ENCODE measurements around the gene KDSR.
A peak's percentile ranks its signal among the peaks of the same experiment; 100 is the strongest.

The KDSR gene, protein sequence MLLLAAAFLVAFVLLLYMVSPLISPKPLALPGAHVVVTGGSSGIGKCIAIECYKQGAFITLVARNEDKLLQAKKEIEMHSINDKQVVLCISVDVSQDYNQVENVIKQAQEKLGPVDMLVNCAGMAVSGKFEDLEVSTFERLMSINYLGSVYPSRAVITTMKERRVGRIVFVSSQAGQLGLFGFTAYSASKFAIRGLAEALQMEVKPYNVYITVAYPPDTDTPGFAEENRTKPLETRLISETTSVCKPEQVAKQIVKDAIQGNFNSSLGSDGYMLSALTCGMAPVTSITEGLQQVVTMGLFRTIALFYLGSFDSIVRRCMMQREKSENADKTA

GRCh38 chr18:63367053-63367953, at the start of gene KDSR:
Gene KDSR (minus strand): TSS chr18:63367206. CDS start chr18:63367118, 88 bp downstream.
- DNase-seq = peak; percentile 92

DNA sequence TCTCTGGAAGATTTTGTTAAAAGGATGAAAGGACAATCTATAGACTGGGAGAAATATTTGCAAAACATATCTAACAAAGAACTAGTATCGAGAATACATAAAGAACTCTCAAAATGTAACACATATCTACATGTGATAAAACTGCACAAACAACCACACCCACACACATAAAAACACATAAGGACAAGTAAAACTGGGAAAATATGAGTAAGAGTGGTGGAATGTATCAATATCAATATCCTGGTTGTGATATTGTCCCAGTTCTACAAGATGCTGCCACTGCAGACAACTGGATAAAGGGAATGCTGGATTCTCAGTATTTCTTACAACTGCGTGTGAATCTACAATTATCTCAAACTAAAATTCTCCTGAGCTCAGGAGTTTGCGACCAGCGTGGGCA, 45.9 kb upstream of the KDSR start:
- no peak for DNase-seq

DNA sequence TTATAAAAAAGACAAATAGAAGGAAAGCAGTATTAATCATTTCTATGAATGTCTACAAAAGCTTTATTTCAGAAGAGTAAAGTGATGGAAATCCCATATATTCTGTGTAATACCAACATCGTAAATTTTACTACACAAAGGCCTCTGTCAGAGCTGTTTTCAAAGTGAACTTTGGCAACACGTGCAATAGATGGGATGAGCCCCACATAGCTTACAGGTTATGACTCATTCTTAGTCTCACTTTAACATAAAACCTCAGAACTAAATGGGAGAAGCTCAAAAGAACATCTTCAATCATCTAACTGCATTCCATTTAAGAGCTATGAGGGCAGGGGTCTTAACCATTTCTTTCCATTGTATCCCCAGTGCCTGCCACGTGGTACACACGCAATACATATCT, 43.8 kb upstream of the KDSR start:
- DNase-seq = no peak

DNA sequence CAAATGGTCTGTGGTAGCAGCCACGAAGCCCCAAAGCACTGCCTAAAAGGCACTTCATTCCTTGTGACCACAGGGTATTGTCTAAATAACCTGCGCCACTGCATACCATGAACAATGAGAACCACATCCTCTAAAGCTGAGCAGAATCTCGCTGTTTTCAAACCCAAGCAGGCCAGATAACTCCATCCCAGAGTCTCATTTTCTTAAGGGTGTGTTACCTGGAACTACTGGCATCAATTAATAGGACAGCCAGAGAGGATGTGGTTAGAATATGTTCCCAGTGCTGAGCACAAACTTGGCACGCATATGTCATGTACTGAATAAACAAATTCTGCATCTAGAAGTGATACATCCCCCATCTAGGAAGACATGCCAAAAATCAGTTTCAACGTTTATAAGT, 42.3 kb upstream of the KDSR start:
- DNase-seq = no peak

DNA sequence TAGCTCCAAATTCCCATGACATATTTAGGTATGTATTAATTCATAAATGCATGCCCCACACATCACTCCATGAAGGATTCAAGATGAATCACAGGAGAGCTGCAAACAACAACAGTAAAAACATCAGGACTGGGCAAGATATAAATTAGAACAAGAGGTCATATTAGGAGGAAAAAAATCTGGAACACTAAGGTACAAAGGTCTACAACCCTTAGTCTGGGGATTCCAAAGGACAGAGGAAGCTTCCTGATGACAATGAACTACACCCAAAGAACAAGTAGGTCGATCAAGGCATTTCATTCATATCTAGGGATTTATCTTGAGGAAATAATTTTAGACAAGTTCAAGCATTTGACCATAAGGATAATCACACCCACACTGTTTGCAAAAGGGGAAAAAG, 40.7 kb upstream of the KDSR start:
- DNase-seq = no peak

DNA sequence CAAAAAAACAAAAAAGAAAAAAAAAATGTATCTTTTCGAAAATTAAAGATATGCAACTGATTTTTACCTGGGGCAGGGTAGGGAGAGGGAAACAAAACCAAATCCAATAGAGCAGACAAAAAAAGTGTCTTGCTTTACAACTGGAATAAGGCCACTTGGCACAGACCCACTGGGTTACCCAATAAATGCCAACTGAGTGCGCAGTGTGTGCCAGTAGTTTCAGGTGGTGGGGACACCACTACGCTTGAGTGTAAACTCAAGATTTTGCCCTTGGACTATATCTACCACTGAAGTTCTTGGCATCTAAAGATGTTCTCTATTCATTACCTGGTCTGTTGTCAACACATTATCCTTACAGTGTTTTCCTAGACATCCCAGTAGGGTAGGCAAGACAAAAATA, 39.0 kb upstream of the KDSR start:
- no peak for DNase-seq

DNA sequence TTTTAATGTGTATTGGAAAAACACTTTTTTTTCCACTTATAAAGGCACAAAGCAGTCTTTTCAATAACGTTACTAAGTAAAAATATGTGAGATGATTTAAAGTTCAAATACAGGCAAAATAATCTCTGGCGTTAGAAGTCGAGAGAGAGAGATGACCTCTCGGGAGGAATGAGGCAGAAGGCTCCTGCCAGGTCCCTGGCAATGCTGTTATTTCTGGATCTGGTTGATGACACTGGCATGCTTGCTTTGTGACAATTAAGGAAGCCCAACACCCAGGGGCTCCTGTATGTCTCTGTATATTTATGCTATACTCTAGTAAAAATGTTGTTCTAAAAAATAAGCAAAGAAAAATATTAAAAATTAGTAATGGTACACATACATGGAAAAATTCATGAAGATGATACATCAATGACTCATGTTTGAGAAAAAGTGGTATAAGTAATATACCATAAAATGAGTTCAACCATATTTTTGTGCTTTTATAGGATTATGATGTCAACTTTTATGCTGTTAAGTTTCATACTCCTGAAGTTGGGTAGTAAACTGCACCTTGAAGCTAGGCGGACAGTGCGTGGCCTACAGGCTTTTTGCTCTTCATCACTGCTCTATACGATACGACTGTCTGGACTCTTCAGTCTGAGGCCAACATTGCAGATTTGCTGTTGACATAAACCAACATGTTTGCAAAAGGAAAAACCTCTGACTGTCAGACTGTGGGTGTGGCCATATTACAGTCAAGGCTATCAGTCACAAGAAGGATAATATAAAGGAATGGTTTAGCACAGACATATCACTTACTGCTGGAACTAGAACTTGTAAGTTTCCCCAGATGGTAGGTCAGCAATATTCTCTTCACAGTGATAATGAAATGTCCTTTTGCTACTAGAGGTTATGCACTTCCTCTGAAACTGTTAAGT, 35.5 kb upstream of the KDSR start:
- no peak for DNase-seq

DNA sequence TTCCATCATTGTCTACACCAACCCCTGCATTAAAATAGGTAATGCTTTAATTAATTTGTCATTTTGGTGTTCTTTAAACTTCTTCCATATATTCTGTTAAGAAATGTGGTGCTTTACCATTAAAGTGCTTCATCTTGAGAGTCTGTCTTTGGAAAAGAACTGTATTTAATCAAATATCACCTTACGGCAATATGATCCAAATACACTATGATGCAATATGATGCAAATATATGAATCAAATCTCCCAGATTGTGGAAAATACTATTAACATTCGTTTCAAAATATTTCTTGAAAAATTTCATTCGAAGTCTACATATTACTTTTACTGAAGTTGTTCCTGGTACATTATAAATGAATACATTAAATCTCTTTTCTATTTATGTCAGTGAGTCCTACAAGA, 32.3 kb upstream of the KDSR start:
- no peak for DNase-seq

GRCh38 chr18:63397349-63397748, 30.3 kb upstream of the KDSR start:
- no peak for DNase-seq

DNA sequence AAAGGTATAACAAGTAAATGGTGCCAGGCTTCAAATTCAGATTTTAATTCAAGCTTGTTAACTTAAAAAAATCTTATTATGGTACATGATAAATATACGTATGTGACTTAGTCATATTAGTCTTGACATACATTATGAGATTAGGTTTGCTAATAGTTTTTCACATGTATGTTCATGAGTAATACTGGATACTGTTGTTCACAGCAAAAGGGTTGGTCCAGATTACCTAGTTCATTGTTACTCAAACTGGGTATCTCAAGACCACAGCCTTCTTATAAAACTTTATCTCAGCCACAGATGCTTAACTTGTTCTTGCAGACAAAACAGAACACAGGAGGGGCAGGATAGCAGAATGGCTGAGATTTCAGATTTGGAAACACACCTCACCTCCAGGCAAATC, 28.5 kb upstream of the KDSR start:
- no peak for DNase-seq

DNA sequence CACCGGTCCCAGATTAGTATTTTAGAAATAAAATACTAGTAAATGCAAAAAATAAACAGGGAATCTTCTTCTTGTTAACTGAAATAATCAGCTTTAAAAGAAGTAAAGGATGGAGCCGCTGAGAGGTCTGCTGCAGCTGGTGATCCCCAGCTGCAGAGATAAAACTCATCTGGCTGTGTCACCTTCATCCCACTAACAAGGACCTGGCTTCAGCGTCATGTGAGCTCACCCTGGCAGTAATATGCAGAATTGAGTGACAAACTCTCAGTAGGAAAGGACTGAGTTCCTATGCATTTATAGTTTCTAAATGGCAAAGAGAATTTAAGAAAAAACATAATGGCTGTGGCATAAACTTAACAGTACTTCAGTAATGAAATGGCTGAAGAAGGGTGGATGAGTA, 27.9 kb upstream of the KDSR start:
- no peak for DNase-seq

GRCh38 chr18:63387861-63388260, 20.9 kb upstream of the KDSR start:
- DNase-seq = no peak

DNA sequence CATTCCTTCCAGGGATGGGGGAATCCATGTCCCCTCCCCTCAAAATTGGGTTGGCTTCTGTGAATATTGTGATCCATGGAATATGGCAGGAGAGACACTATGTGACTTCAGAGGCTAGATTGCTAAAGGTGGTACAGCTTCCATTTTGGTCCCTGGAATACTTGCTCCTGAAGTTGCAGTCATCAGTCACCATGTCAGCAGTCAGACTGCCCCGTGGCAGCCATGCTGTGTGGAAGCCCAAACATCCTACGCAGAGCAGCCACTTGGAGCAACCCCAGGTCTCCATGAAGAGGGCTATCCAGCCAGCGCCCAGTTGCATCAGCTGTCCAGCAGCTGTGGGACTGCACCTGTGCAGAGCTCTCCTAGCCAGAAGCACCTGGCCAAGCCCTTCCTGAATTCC, 15.8 kb upstream of the KDSR start:
- no peak for DNase-seq

GRCh38 chr18:63379639-63379962, 12.6 kb upstream of the KDSR start:
- no peak for DNase-seq

GRCh38 chr18:63378919-63379638, 12.1 kb upstream of the KDSR start:
- no peak for DNase-seq

DNA sequence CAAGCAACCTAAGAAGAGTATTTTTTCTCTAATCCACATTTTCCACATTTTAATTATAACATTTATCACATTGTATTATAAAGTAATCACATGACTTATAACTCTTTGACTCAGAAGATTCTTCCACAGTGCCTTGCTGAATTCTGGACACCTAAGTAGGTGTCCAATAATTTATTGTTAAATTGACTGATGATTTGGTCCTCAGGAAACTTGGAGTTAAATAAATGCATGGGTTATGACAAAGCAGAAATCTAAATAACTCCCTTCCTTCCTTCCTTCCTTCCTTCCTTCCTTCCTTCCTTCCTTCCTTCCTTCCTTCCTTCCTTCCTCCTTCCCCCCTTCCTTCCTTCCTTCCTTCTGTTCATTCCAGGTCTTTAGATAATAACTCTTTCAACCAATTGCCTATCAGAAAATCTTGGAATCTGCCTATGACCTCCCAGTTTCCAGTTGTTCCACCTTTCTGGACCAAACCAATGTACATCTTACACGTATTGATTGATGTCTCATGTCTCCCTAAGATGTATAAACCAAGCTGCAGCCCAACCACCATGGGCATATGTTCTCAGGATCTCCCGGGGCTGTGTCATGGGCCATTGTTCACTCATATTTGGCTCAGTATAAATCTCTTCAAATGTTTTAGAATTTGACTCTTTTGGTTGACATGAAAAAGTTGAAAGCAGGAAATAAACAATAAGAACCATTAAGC, 10.4 kb upstream of the KDSR start:
- DNase-seq = no peak

- no peak for DNase-seq
These were observed 9.5 kb upstream of the KDSR start for GRCh38 chr18:63376538-63376937.

GRCh38 chr18:63374540-63374939, 7.5 kb upstream of the KDSR start:
- no peak for DNase-seq

DNA sequence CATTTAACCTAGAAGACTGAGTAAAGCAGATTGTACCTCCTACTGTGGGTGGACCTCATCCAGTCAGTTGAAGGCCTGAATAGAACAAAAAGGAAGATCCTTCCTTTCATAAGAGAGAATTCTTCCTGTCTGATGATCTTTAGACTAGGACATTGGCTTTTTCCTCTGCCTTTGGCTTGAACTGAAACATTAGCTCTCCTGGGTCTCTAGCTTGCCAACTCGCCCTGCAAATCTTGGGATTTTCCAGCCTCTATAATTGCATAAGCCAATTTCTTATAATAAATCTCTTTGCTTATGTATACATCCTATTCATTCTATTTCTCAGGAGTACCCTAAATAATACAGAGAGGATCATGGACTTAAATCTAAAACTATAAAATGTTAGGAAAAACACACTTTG, 6.2 kb upstream of the KDSR start:
- no peak for DNase-seq

DNA sequence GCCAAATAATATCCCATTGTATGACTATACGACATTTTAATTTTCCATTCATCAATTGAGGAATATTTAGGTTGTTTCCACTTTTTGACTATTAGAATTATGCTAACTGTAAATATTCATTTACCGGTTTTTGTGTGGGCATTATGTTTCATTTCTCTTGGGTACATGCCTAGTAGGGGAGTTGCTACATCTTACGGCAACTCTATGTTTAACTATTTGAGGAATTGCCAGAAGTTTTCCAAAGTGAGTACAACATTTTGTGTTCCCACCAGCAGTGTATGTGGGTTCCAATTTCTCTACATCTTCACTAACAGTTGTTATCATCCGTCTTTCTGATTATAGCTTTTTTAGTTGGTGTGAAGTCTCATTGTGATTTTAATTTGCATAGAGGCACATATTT, 1.6 kb upstream of the KDSR start:
- no peak for DNase-seq

GRCh38 chr18:63366213-63367052, 573 bp downstream of the KDSR start:
- peak; percentile 83 for DNase-seq
